Natural killer cell (primary cell): ENCODE measurements around the gene COPS3. TPM values are rescaled to one million over a fixed set of nuclear protein-coding genes. Genes with fewer than 3 reads are reported as not detected.

Source experiments
- ATAC-seq, 3 donors: fragments of 150-1000 bp in 2 of 3; fragments of 200-7000 bp in 1 of 3; cut with Tn5 transposase; 1 replicate in 1 of 3; 2 replicates in 2 of 3; pipeline ENCODE4 v1.10.0; 2021; ENCODE audit warnings: mild to moderate bottlenecking in 2 of 3, moderate library complexity in 2 of 3
- DNase-seq, 2 donors: peaks; one replicate each; pipeline versions ENCODE4 v3.0.0 to v3.0.0-alpha.2; 2013 to 2021; ENCODE audit warnings: mixed read lengths in 1 of 2
- H3K27ac ChIP-seq: one replicate; pipeline ENCODE4 v1.5.1; 2013; ENCODE audit warnings: mild to moderate bottlenecking, low read length
- H3K27me3 ChIP-seq: one replicate; pipeline ENCODE4 v1.6.1; 2013; ENCODE audit warnings: low read length; ENCODE audit not compliant: control insufficient read depth, insufficient read depth
- H3K36me3 ChIP-seq: one replicate; pipeline ENCODE4 v1.6.1; 2013; ENCODE audit warnings: low read length; ENCODE audit not compliant: control insufficient read depth, insufficient read depth
- H3K4me1 ChIP-seq: one replicate; pipeline ENCODE4 v1.6.1; 2013; ENCODE audit warnings: low read length; ENCODE audit not compliant: control insufficient read depth, insufficient read depth
- H3K4me3 ChIP-seq: one replicate; pipeline ENCODE4 v1.5.1; 2013; ENCODE audit warnings: low read length
- H3K9me3 ChIP-seq: one replicate; pipeline ENCODE4 v1.6.1; 2013; ENCODE audit warnings: low read length; ENCODE audit not compliant: control insufficient read depth, insufficient read depth
- H3K27ac Mint-ChIP-seq, 2 donors: one replicate each; pipeline ENCODE4 v1.8.0; 2022; ENCODE audit warnings: mild to moderate bottlenecking in 2 of 2, mixed read lengths in 2 of 2, moderate library complexity in 1 of 2
- H3K27me3 Mint-ChIP-seq, 2 donors: one replicate each; pipeline ENCODE4 v1.8.0; 2022; ENCODE audit warnings: low read depth in 2 of 2, mixed read lengths in 2 of 2
- H3K36me3 Mint-ChIP-seq: one replicate; pipeline ENCODE4 v1.8.0; 2022; ENCODE audit warnings: mixed read lengths
- H3K4me1 Mint-ChIP-seq, 2 donors: one replicate each; pipeline ENCODE4 v1.8.0; 2022; ENCODE audit warnings: mixed read lengths in 2 of 2
- H3K4me3 Mint-ChIP-seq: one replicate; pipeline ENCODE4 v1.8.0; 2022; ENCODE audit warnings: mild to moderate bottlenecking, moderate library complexity, mixed read lengths
- H3K9me3 Mint-ChIP-seq, 2 donors: one replicate each; pipeline ENCODE4 v1.8.0; 2022; ENCODE audit warnings: mixed read lengths in 2 of 2
- CTCF ChIP-seq: fragments of 200-600 bp; IDR thresholded peaks from one replicate; pipeline ENCODE4 v1.8.0; 2022; ENCODE audit warnings: antibody characterized with exemption
- WGBS: methylation state at CpG from one replicate; pipeline ENCODE4 v1.1.7; 2013; ENCODE audit warnings: missing lambda C conversion rate; ENCODE audit not compliant: insufficient coverage; 5-methylcytosine and 5-hydroxymethylcytosine counted together
- intact Hi-C: fragments of 100-400 bp; cut with micrococcal nuclease; formaldehyde crosslinking; loops from one replicate; pipeline ENCODE4 v1.14.2; 2022
- total RNA-seq, 4 donors: library from RNA; stranded (reverse); fragments of 120-200 nt in 1 of 4; gene quantifications; one replicate each; pipeline versions ENCODE4 v1.2.3 to v1.2.4, GENCODE V29; 2013 to 2022

The COPS3 gene
- total RNA-seq, 3 donors from 2014 or later (not counting 1 experiment from before 2014, with no cell fraction given): 101 to 115 (median 102) TPM

DNA sequence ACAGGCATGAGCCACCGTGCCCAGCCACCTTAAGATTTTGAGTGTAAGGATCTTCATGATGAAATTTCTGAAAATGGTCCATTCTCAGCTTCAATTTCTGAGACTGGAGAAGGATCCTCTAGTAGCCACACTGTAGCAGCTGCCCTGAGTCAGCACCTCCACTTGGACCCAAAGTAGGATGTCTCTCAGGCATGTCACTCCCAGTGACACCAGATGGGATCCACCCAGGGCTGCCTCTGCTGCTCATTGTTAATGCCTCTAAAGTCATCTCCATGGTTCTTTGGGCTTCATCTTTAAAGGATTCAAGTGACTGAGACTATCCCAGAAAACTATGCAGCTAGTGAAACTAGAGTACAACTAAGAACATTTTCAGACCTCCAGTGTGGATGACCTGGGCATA, 82.8 kb downstream of the COPS3 start:
- Mint-ChIP-seq H3K4me1 (peaks cover 0 to 6% of the 10 kb centered on the region in 2 donors), H3K27ac (no peak overlapping the region), H3K36me3 (no peaks in the 10 kb centered on the region), H3K9me3 (no peaks in the 10 kb centered on the region), H3K4me3 (no peak overlapping the region), H3K27me3 (no peaks in the 10 kb centered on the region)
- no peaks in the 10 kb centered on the region for H3K27me3 ChIP-seq
- peaks cover 2% of the 10 kb centered on the region for H3K36me3 ChIP-seq
- WGBS: 100% methylated on average over 1 of the region's 1 CpG
- no peak overlapping the region for H3K27ac ChIP-seq
- no peak for DNase-seq
- intact Hi-C loops: no loop called here
- H3K4me1 ChIP-seq: peaks cover 11% of the 10 kb centered on the region
- ATAC-seq: no peak
- no peak for TF ChIP-seq CTCF
- H3K9me3 ChIP-seq: no peaks in the 10 kb centered on the region
- H3K4me3 ChIP-seq: no peak overlapping the region

GRCh38 chr17:17196776-17197175, 84.3 kb downstream of the COPS3 start:
- H3K27ac Mint-ChIP-seq: no peak overlapping the region
- TF ChIP-seq CTCF: no peak

More at GRCh38 chr17:17196776-17197175, 84.3 kb downstream of the COPS3 start:
- ATAC-seq (no peak), DNase-seq (no peak)
- no peaks in the 10 kb centered on the region for H3K27me3 ChIP-seq
- Mint-ChIP-seq H3K4me3 (no peak overlapping the region), H3K27me3 (no peaks in the 10 kb centered on the region), H3K4me1 (no peaks in the 10 kb centered on the region), H3K36me3 (no peaks in the 10 kb centered on the region), H3K9me3 (no peaks in the 10 kb centered on the region)
- intact Hi-C loops: no loop called here
- no peaks in the 10 kb centered on the region for H3K36me3 ChIP-seq
- H3K27ac ChIP-seq: no peak overlapping the region
- H3K4me3 ChIP-seq: no peak overlapping the region
- H3K4me1 ChIP-seq: no peaks in the 10 kb centered on the region
- no peaks in the 10 kb centered on the region for H3K9me3 ChIP-seq

Other genes with a start within 250 kb of the COPS3 start
- gene MPRIP, start 238.8 kb downstream of the COPS3 start, total RNA-seq: 100 to 1,000 TPM; 225 to 272 (median 229) TPM
- 1 to 10 TPM in 1 of 3 donors, under 1 TPM in 2; 0.45 to 1.7 (median 0.84) TPM for gene PLD6, start 74.9 kb downstream of the COPS3 start, total RNA-seq
- 10 to 100 TPM; 26.7 to 43.6 (median 33.8) TPM for gene FLCN, start 44.1 kb downstream of the COPS3 start, total RNA-seq
- gene NT5M, start 22.1 kb upstream of the COPS3 start, total RNA-seq: 1 to 10 TPM; 3.5 to 4.4 (median 4.1) TPM
- 10 to 100 TPM; 19.8 to 23.5 (median 22.3) TPM for gene MED9, start 195.8 kb upstream of the COPS3 start, total RNA-seq
- 1 to 10 TPM in 2 of 3 donors, under 1 TPM in 1; 0.60 to 2.4 (median 1.2) TPM for gene RASD1, start 215.1 kb upstream of the COPS3 start, total RNA-seq